NCI-H2081 treated with DMSO at 0.1 percent for 48 hours (cell line): Measurements from ENCODE around the gene C6orf89.

Experiments
- DNase-seq: peaks from one replicate; lab custom pipeline; 2025; lab: John Stamatoyannopoulos, UW

C6orf89 gene

GRCh38 chr6:36968266-36968977 lies 82.7 kb downstream of the C6orf89 start:
- no peak for DNase-seq

DNA sequence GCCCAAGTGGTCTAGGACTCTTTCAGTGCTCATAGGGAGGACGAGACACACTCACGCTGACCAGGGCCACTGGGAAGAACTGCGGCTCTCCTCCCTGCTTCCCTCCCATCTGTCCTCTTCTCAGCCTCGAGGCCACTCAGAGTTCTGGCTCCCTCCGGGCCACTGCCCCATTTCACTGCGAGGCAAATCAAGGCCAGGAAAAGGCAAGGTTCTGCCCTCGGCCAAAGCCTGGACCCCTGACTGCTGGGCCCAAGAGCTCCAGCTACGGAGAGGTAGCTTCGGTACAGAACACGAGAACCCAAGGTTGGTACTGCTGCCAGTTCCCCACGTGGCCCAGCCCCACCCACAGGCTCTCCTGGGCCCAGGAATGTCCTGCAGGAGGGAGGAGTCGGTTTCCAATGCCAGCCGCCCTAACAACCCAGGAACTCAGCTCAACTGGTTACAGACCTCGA lies 83.5 kb downstream of the C6orf89 start:
- DNase-seq = no peak

DNA sequence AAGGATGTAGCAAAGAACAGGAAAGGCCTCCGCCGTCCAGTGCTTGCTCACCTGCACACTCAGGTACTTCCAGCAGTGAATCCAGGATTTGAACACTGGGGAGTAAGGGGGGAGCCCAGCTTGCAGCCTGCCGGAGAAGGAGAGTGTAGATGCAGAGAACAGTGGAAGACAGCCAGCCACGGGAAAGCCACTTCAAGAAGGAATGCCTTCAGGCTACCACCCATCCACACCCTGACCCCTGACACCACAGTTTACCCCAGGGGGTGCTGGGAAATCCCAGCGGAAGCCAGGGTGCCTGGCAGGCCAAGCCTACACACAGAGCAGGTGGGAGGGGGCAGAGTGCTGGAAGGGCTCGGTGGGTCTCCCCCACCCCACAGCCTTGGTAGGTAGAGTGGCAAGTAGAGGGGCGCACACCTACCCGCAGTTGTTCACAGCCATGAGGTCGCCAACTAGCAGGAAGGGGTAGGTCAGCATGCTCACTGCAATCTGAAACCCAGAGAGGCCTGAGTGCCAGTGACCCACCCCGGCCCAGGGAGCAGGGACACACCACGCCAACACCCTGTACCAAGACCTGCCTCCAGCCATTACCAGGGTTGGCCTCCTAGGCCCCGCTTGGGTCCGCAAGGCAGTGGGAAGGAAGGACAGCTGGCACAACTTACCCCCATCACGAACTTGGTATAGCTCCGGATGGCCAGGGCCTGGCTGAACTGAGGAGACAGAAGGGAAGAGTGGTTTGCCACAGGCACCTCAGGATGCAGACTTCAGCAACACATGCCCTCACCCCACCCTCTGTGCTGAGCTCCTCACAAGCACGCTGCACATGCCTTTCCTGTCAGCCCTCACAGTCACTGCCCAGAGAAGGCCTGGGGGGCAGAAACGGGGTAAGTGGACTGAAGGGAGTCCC lies 84.5 kb downstream of the C6orf89 start:
- DNase-seq = no peak

GRCh38 chr6:36970892-36971842 lies 85.4 kb downstream of the C6orf89 start:
- no peak for DNase-seq

GRCh38 chr6:36971921-36972673 lies 86.3 kb downstream of the C6orf89 start:
- no peak for DNase-seq

DNA sequence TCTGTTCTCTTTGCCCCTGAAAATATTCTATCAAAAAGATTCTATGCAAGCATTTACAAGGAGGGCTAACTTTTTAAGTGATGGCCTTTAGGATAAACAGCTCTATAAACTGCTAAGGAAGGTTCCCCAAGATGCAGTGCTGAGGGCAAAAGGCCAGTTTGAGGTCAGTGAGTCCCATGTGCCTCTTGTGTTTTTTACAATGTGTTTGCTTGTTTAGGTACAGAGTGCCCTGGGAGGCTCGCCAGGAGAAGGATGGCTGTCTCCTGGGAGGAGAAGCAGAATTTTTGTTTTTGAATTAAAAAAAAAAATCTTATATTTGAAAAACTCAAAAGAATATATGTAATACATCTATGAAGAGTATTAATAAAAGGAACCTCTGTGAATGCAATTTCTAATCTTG lies 87.4 kb downstream of the C6orf89 start:
- DNase-seq = no peak

GRCh38 chr6:36973647-36974046 lies 87.9 kb downstream of the C6orf89 start:
- no peak for DNase-seq

- DNase-seq = no peak
These were observed 89.7 kb downstream of the C6orf89 start for GRCh38 chr6:36975231-36976006.

DNA sequence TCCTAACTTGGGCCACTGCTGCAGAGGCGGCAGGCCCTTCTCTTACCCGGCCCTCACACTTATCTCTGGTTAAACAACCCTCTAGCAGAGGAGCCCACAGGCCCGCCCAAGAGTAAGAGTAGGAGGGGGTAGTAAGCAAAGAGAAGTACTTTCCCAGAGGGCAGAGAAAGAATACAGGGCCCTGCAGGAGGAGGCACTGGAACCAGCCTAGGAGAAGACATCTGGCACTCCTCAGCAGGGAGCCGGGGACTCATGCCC lies 90.2 kb downstream of the C6orf89 start:
- DNase-seq = no peak

DNA sequence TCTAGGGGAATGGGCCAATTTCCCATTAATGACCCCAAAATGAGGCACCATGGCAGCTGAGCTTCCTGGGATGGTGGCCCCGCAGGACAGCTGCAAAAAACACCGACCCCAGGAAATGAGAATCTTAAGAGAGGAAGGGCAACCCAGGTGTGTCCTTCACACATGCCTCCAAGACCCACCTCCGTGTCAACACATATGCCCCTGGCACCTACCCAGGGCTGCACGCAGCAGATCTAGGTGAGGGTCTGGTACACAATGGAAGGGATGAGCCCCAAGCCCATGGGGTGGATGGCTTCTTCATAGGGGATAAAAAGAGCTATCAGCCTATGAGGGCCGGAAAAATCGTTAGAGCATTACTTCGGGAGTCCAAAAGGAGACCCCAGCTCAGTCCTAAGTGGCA lies 90.8 kb downstream of the C6orf89 start:
- no peak for DNase-seq

DNA sequence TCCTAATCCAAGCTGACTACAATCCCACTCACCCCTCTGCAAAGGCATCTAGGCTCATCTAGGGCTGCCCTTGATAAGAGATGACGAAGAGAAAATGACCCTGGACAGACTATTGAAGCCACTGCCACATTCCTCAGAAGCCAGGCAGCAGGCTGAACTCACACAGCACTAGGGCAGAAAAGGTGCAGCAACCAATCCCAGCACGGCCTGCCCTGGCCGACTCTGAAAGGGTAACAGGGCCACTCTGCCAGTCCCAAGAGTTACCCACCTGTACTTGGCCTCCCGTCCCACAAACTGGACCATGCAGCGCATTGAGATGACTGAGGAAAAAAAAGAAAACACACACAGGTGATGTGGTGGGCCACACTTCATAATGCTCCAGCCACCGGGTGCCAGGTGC lies 91.2 kb downstream of the C6orf89 start:
- no peak for DNase-seq

- DNase-seq = no peak
These were observed 91.8 kb downstream of the C6orf89 start for GRCh38 chr6:36977470-36977941.
